K562 (cell line): Measurements from ENCODE around the gene AKNA. TPM values are rescaled to one million over a fixed set of nuclear protein-coding genes. Genes with fewer than 3 reads are reported as not detected.

Source experiments
- ATF7 ChIP-seq: fragments of 450-650 bp; IDR thresholded peaks from 2 replicates; pipeline ENCODE4 v1.7.1; 2014; ENCODE audit warnings: mild to moderate bottlenecking, moderate library complexity
- BRD4 ChIP-seq: fragments of 200-600 bp; sonication (generic); IDR thresholded peaks from 2 replicates; pipeline ENCODE4 v1.6.1; 2017; ENCODE audit warnings: inconsistent platforms
- C11orf30 ChIP-seq: fragments of 450-650 bp; IDR thresholded peaks from 2 replicates; pipeline ENCODE4 v1.6.1; 2016; ENCODE audit warnings: low read depth, mild to moderate bottlenecking
- GTF2E2 ChIP-seq: fragments of 200-800 bp; sonication (Bioruptor generic); IDR thresholded peaks from 2 replicates; pipeline ENCODE4 v1.6.1; 2016; ENCODE audit warnings: missing genetic modification characterization, missing compliant biosample characterization
- HMBOX1 ChIP-seq: sonication (generic); IDR thresholded peaks from 2 replicates; pipeline ENCODE4 v1.6.1; 2016
- HOXB6 ChIP-seq: fragments of 250-450 bp; sonication (Bioruptor Pico); IDR thresholded peaks from 2 replicates; pipeline ENCODE4 v1.5.1; 2022; ENCODE audit warnings: mild to moderate bottlenecking, borderline replicate concordance
- JUN ChIP-seq, 2 experiments: sonication (generic) in 1 of 2; formaldehyde crosslinking in 1 of 2; IDR thresholded peaks; 2 replicates each; pipeline versions ENCODE4 v1.6.1 to v1.8.0; 2012 to 2022; ENCODE audit warnings: borderline replicate concordance in 2 of 2, mild to moderate bottlenecking in 2 of 2, improper control_type of control experiment in 1 of 2, low read depth in 1 of 2, low read length in 1 of 2, missing genetic modification reagents in 1 of 2
- MAZ ChIP-seq, 2 experiments: fragments of 450-650 bp in 1 of 2; sonication (generic) in 1 of 2; formaldehyde crosslinking; IDR thresholded peaks in 1 of 2; conservative IDR thresholded peaks in 1 of 2; 2 replicates each; pipeline versions ENCODE4 v1.4.0 to v1.5.0; 2020; ENCODE audit warnings: mild to moderate bottlenecking in 1 of 2, missing genetic modification reagents in 1 of 2
- MYNN ChIP-seq, 2 experiments: sonication (generic); formaldehyde crosslinking in 1 of 2; IDR thresholded peaks; 2 replicates each; pipeline versions ENCODE4 v1.5.0 to v1.6.1; 2016 to 2020; ENCODE audit warnings: antibody characterized with exemption in 1 of 2, missing genetic modification reagents in 1 of 2
- NR2C1 ChIP-seq, 2 experiments: fragments of 450-650 bp; IDR thresholded peaks; 2 replicates each; pipeline ENCODE4 v1.6.1; 2017; ENCODE audit warnings: mild to moderate bottlenecking in 2 of 2, antibody characterized with exemption in 1 of 2, inconsistent platforms in 1 of 2, missing compliant biosample characterization in 1 of 2, missing genetic modification characterization in 1 of 2
- USF1 ChIP-seq: sonication (generic); formaldehyde crosslinking; IDR thresholded peaks from 2 replicates; pipeline ENCODE4 v1.9.0; 2022; ENCODE audit warnings: mild to moderate bottlenecking, missing genetic modification reagents
- ZBTB11 ChIP-seq, 3 experiments: fragments of 200-800 bp in 1 of 3; fragments of 250-450 bp in 1 of 3; fragments of 450-650 bp in 1 of 3; sonication (Bioruptor Pico) in 1 of 3; sonication (Bioruptor generic) in 1 of 3; formaldehyde crosslinking in 1 of 3; IDR thresholded peaks; 2 replicates each; pipeline versions ENCODE4 v1.6.1 to v1.8.0; 2016 to 2022; ENCODE audit warnings: mild to moderate bottlenecking in 2 of 3, missing genetic modification characterization in 2 of 3, missing compliant biosample characterization in 1 of 3, moderate library complexity in 1 of 3
- ZBTB9 ChIP-seq: fragments of 450-650 bp; formaldehyde crosslinking; IDR thresholded peaks from 2 replicates; pipeline ENCODE4 v1.4.0; 2020; ENCODE audit warnings: mild to moderate bottlenecking, moderate library complexity
- ZNF175 ChIP-seq: fragments of 200-800 bp; sonication (Bioruptor generic); IDR thresholded peaks from 2 replicates; pipeline ENCODE4 v1.6.1; 2016; ENCODE audit warnings: low read depth, mild to moderate bottlenecking, missing genetic modification characterization, missing compliant biosample characterization
- ZNF76 ChIP-seq: fragments of 250-450 bp; sonication (Bioruptor Pico); IDR thresholded peaks from 2 replicates; pipeline ENCODE4 v1.4.0; 2020; ENCODE audit warnings: mild to moderate bottlenecking, moderate library complexity, borderline replicate concordance
- polyA plus RNA-seq, 8 experiments: library from polyadenylated mRNA; depleted of rRNA in 4 of 8; stranded (reverse) in 5 of 8; unstranded in 3 of 8; fragments of >200 nt; fragmentation: Nextera tagmentation in 2 of 8; fragmentation: Illumina TruSeq in 1 of 8; extraction: Ambion mirVana in 2 of 8; extraction: Trizol in 1 of 8; gene quantifications; 2 replicates each; pipeline versions ENCODE4 v1.2.1 to v1.2.3, GENCODE V29; 2011 to 2014; ENCODE audit warnings: inconsistent platforms in 1 of 8, missing spikeins in 1 of 8
- total RNA-seq, 7 experiments: library from RNA; depleted of rRNA in 6 of 7; stranded (reverse); fragments of >200 nt in 6 of 7; fragmentation: Illumina TruSeq in 2 of 7; extraction: Trizol in 2 of 7; gene quantifications; 2 replicates each; pipeline versions ENCODE4 v1.2.1 to v1.2.3, GENCODE V29; 2011 to 2021; ENCODE audit warnings: low replicate concordance in 1 of 7

The AKNA gene
- total and polyA plus RNA-seq, 9 of the 15 experiments (the other 6 are each of a cell fraction or from before 2014, with no cell fraction given), result 0.29 to 20.5 (median 3.9) TPM

GRCh38 chr9:114396558-114397218, 8.9 kb upstream of the AKNA start (continued):
- no peak for TF ChIP-seq ZBTB11 (CRISPR knock-in tag; IDR thresholded peaks at IDR 0.05)
- no peak for TF ChIP-seq HMBOX1
- no peak for TF ChIP-seq HOXB6 (CRISPR knock-in tag)
- TF ChIP-seq JUN (IDR thresholded peaks at IDR 0.05; ENCODE audit: borderline replicate concordance, low read depth, low read length), result peak; percentile 59; the same call in 1 of the 2 replicates
- no peak for TF ChIP-seq JUN (CRISPR knock-in tag; IDR thresholded peaks at IDR 0.05; ENCODE audit: borderline replicate concordance)
- TF ChIP-seq ZNF175 (CRISPR knock-in tag), result peak; percentile 15; the same call in 1 of the 2 replicates
- no peak for TF ChIP-seq ZNF76 (CRISPR knock-in tag)
- peak; percentile 56; the same call in 1 of the 2 replicates for TF ChIP-seq ATF7
- 0 out of 4 replicates have a peak, but pooled peaks have one; percentile 13 to 38 for TF ChIP-seq MAZ (CRISPR knock-in tag; conservative IDR thresholded peaks at IDR 0.05 in 1 of 2, IDR thresholded peaks at IDR 0.05 in 1 of 2)
- TF ChIP-seq USF1, result peak; percentile 84
- no peak for TF ChIP-seq GTF2E2 (tag)
- TF ChIP-seq NR2C1 (IDR thresholded peaks at IDR 0.05), result no peak
- 0 out of 2 replicates have a peak, but pooled peaks have one; percentile 26 for TF ChIP-seq NR2C1 (tag; IDR thresholded peaks at IDR 0.05)
- TF ChIP-seq C11orf30, result no peak
- no peak for TF ChIP-seq BRD4
- TF ChIP-seq ZBTB9, result 0 out of 2 replicates have a peak, but pooled peaks have one; percentile 26
- no peak for TF ChIP-seq MYNN (IDR thresholded peaks at IDR 0.05)
- no peak for TF ChIP-seq MYNN (CRISPR knock-in tag; IDR thresholded peaks at IDR 0.05)
